ENCODE data around the gene HMGB1.

DNA sequence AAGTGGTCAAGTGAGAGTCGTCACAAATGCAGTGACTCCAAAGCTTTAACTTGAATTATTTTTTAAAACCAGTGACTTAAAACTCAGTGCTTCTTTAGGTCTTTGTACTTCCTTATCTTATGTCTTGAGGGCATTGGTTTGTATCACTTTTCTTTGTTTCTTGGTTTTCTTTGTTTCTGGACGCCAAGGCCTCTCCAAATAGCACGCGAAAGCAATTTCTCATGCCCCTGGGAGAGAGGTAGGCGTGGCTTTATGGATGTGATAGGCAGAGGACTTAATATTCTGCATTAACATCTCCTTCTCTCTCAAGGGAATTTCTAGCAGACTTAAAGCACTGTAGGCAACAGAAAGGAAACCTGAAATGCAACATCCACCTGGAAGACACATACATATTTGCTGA is 22.8 kb downstream of the HMGB1 start:
- TF ChIP-seq, protein P1, sequence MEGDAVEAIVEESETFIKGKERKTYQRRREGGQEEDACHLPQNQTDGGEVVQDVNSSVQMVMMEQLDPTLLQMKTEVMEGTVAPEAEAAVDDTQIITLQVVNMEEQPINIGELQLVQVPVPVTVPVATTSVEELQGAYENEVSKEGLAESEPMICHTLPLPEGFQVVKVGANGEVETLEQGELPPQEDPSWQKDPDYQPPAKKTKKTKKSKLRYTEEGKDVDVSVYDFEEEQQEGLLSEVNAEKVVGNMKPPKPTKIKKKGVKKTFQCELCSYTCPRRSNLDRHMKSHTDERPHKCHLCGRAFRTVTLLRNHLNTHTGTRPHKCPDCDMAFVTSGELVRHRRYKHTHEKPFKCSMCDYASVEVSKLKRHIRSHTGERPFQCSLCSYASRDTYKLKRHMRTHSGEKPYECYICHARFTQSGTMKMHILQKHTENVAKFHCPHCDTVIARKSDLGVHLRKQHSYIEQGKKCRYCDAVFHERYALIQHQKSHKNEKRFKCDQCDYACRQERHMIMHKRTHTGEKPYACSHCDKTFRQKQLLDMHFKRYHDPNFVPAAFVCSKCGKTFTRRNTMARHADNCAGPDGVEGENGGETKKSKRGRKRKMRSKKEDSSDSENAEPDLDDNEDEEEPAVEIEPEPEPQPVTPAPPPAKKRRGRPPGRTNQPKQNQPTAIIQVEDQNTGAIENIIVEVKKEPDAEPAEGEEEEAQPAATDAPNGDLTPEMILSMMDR (conservative IDR thresholded peaks at IDR 0.05 in 1 of 2, IDR thresholded peaks at IDR 0.05 in 1 of 2; ENCODE audit: low read depth in 1 of 2, low read length in 2 of 2), result no peak
- no peak for TF ChIP-seq EZH2 (IDR thresholded peaks at IDR 0.05; ENCODE audit: low read length, missing control alignments)

All from fibroblast of lung (primary cell).